HG03521 (cell line): ENCODE data around the gene IER3.

Experiments used
- ATAC-seq: cut with Tn5 transposase; IDR thresholded peaks from one replicate; pipeline ENCODE4 v1.9.1; 2021; ENCODE audit warnings: mild to moderate bottlenecking, moderate library complexity; ENCODE audit not compliant: unreplicated experiment

The IER3 gene

GRCh38 chr6:30709101-30709868 lies 35.1 kb downstream of the IER3 start:
- no peak for ATAC-seq

- ATAC-seq = no peak
Observed at GRCh38 chr6:30707281-30707850, 37.0 kb downstream of the IER3 start.

- ATAC-seq = no peak
Observed at GRCh38 chr6:30705620-30706019, 38.7 kb downstream of the IER3 start.

- no peak for ATAC-seq
Observed at GRCh38 chr6:30703821-30704220, 40.5 kb downstream of the IER3 start.

GRCh38 chr6:30703011-30703410 lies 41.3 kb downstream of the IER3 start:
- no peak for ATAC-seq

GRCh38 chr6:30700340-30700739 lies 44.0 kb downstream of the IER3 start:
- ATAC-seq = no peak

GRCh38 chr6:30696432-30696831 lies 47.9 kb downstream of the IER3 start:
- no peak for ATAC-seq
